T-helper 2 cell treated with Interferon-gamma antibody and Interleukin-4, amounts not matched to agents 5 μg/mL and 100 μg/mL, for 36 hours (primary cell): ENCODE data around the gene RBM17.

Source experiments
- DNase-seq: peaks from one replicate; pipeline ENCODE4 v3.0.0; 2021; ENCODE audit warnings: low spot score
- H3K27ac Mint-ChIP-seq: one replicate; pipeline ENCODE4 v1.8.0; 2021; ENCODE audit warnings: mild to moderate bottlenecking, mixed read lengths
- H3K27me3 Mint-ChIP-seq: one replicate; pipeline ENCODE4 v1.8.0; 2021; ENCODE audit warnings: low read depth, mixed read lengths
- H3K36me3 Mint-ChIP-seq: one replicate; pipeline ENCODE4 v1.8.0; 2021; ENCODE audit warnings: low read depth, mixed read lengths
- H3K4me1 Mint-ChIP-seq: one replicate; pipeline ENCODE4 v1.8.0; 2021; ENCODE audit warnings: low read depth, mixed read lengths
- H3K4me3 Mint-ChIP-seq: one replicate; pipeline ENCODE4 v1.8.0; 2022; ENCODE audit warnings: mild to moderate bottlenecking, moderate library complexity, mixed read lengths
- H3K9me3 Mint-ChIP-seq: one replicate; pipeline ENCODE4 v1.8.0; 2021; ENCODE audit warnings: mixed read lengths

RBM17 gene

DNA sequence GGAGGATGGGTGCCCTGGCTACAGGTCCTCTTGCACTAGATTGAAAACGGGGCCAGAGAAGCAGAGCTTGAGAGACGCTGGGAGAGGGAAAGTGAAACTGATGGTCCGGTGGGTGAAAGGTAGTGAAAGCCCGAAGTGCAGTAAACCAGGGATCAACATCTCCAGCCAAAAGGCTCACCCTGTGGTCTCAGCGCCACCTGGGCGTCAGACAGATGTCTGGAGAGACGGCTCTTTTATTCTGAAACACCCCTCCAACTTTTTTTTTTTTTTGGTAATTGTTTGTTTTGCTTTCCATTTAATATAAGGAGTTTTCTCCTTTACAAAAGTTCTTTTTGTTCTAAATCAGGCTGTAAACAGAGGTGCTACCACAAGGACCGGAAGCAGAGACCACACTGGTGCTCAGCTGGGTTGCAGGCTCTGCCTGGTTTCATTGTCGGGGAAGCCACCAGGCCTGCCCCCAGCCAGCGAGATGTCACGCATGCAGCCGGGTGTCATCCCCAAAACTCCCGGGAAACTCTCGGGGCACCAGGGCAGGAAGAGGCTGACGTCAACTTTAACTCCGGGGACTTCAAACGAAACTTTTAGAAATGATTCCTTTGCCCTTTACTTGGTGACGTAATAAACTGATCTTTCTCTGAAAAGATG is 37.9 kb upstream of the RBM17 start:
- H3K4me3 Mint-ChIP-seq: peak overlapping the region; percentile 90
- H3K4me1 Mint-ChIP-seq: peaks cover 81% of the 10 kb centered on the region
- peak; percentile 96 for DNase-seq
- no peaks in the 10 kb centered on the region for H3K27me3 Mint-ChIP-seq
- peak overlapping the region; percentile 96 for H3K27ac Mint-ChIP-seq
- peaks cover 76% of the 10 kb centered on the region for H3K36me3 Mint-ChIP-seq
- no peaks in the 10 kb centered on the region for H3K9me3 Mint-ChIP-seq

DNA sequence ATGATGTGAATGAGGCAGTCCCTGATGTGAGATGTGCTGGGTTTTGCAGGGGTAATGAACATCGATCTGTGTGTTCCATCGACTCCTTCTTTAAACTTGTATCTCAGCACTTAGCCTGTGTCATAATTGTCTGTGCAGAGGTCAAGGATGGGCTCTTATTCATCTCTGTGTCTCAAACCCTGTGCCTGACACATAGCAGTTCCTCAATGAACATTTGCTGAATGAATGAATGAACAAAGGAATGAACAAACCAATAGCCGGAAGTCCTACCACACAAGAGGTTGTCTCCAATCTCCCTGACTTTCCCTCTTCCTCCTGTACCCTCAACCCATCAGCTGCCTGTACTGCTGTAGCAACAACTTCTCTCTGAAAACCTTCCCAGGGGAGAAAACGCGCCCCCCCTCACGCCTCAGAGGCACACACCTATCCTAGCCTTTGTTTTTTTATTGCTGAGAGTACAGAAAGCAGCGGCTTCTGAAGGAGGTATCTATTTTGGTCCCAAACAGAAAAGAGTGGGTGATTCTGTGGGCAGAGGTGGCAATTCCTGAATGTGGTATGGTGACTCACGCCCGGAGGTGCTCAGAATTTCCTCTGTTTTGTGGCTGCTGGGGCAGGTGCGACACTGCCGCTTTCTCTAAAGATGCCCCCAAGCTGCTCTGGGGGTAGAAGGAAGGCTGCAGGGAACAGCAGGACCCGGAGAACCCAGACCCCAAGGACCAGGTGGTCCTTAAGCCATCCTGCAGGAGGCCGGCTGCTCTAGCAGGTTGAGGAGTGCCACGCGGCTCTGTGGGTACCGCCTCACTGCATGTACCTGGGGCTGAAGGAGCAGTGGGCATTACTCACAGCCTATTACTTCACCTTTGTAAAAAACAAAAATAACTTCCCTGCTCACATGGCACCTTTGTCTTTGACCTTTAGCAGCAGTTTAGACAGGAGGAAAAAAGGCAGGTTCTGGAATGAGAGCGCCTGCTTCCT is 36.3 kb upstream of the RBM17 start:
- DNase-seq: peak; percentile 87
- H3K4me3 Mint-ChIP-seq: peak overlapping the region; percentile 82
- H3K36me3 Mint-ChIP-seq: peaks cover 74% of the 10 kb centered on the region
- H3K4me1 Mint-ChIP-seq: peaks cover 82% of the 10 kb centered on the region
- H3K27me3 Mint-ChIP-seq: no peaks in the 10 kb centered on the region
- H3K9me3 Mint-ChIP-seq: no peaks in the 10 kb centered on the region
- peak overlapping the region; percentile 91 for H3K27ac Mint-ChIP-seq

DNA sequence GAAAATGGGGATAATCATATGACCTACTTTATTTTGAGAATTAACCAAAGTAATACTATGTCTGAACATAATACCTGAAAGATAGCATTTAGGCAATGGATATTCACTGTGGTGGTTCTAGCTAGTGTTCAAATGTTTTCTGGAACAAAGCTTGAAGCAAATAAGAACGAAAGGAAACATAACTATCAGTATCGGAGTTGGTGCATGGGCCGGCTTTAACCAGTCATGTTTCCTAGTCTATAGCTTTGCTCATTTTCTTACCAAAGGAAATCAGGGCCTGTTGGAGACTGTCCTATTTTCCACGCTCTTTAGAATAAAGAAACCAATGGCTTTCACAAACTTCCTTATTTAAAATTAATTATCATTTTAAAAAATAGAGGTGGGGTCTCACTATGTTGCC is 35.5 kb upstream of the RBM17 start:
- Mint-ChIP-seq H3K4me3 (peak overlapping the region; percentile 82), H3K36me3 (peaks cover 76% of the 10 kb centered on the region), H3K9me3 (no peaks in the 10 kb centered on the region), H3K27ac (peak overlapping the region; percentile 91), H3K27me3 (no peaks in the 10 kb centered on the region), H3K4me1 (peaks cover 82% of the 10 kb centered on the region)
- DNase-seq: peak; percentile 3

DNA sequence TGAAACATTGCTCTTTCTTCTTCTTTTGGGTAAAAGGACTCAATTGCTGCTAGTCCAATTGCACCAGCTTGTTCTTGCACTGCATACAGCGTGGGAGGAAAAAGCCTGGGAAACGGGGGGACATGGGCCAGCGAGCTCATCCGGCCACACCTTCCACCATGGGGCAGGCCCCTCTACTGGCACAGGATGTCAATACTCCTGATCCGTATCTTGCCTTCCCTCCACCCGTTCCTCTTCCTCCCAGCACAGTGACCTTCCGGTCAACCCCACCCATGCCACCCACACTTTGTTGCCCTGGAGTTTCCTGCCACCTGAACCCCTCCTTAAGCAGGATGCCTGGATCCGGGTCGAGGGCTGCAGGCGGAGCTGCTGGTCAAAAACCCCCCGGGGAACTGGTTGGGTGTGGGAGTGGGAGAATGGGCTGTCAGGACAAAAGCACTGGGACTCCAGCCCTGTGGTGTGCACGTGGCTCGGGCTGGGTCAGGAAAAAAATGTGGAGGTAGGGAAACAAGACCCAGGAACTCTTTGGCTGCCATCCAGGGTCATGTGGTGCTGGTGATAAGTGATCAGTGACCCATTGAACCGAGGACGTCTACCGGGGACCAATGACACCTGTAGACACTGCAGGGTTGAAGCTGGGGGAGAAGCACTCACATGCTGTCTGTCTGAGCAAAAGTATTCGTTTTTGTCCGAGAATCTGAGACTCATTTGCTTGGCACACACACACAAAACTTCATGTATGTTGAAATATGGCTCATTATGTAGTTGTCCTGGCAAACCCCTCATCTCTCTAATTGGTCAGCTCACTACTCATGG is 34.8 kb upstream of the RBM17 start:
- Mint-ChIP-seq H3K27ac (peak overlapping the region; percentile 74), H3K4me1 (peaks cover 83% of the 10 kb centered on the region), H3K36me3 (peaks cover 77% of the 10 kb centered on the region), H3K4me3 (peak overlapping the region; percentile 74), H3K9me3 (no peaks in the 10 kb centered on the region), H3K27me3 (no peaks in the 10 kb centered on the region)
- peak; percentile 47 for DNase-seq

- peak overlapping the region; percentile 74 for H3K4me3 Mint-ChIP-seq
- peak overlapping the region; percentile 58 for H3K27ac Mint-ChIP-seq
- peaks cover 77% of the 10 kb centered on the region for H3K36me3 Mint-ChIP-seq
- no peaks in the 10 kb centered on the region for H3K9me3 Mint-ChIP-seq
- H3K27me3 Mint-ChIP-seq: no peaks in the 10 kb centered on the region
- H3K4me1 Mint-ChIP-seq: peaks cover 84% of the 10 kb centered on the region
- DNase-seq: peak; percentile 7
These were observed 34.0 kb upstream of the RBM17 start for GRCh38 chr10:6054884-6055283.

- Mint-ChIP-seq H3K36me3 (peaks cover 75% of the 10 kb centered on the region), H3K9me3 (no peaks in the 10 kb centered on the region), H3K27ac (peak overlapping the region; percentile 51), H3K4me3 (peak overlapping the region; percentile 97), H3K27me3 (no peaks in the 10 kb centered on the region), H3K4me1 (peaks cover 77% of the 10 kb centered on the region)
- peak; percentile 3 for DNase-seq
These were observed 32.9 kb upstream of the RBM17 start for GRCh38 chr10:6055929-6056328.

DNA sequence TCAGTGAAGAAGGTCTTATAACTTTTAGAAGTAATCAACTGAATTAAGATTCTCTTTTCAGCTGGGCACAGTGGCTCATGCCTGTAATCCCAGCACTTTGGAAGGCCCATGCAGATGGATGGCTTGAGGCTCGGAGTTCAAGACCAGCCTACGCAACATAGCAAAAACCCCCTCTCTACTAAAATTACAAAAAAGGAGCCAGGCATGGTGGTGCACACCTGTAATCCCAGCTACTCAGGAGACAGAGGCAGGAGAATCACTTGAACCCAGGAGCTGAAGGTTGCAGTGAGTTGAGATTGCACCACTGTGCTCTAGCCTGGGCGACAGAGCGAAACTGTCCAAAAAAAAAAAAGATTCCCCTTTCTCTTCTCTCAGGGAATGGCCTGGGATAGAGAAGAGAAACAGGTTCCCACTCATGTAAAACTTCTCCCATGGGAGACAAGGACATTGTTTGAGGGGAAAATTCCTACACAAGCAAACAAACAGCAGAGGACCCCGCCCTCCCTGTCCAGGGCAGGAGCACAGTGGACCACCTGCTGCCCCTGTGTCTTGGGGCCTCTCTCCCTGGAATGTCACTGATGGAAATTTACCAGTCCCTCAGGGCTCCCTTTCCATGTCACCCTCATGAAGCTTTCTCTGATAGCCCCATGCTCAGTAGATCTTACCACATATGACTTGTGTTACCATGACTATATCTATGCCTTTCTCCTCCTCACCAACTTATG is 32.3 kb upstream of the RBM17 start:
- Mint-ChIP-seq H3K4me3 (peak overlapping the region; percentile 97), H3K27me3 (no peaks in the 10 kb centered on the region), H3K27ac (peak overlapping the region; percentile 76), H3K9me3 (no peaks in the 10 kb centered on the region), H3K36me3 (peaks cover 74% of the 10 kb centered on the region), H3K4me1 (peaks cover 75% of the 10 kb centered on the region)
- peak; percentile 3 for DNase-seq

DNA sequence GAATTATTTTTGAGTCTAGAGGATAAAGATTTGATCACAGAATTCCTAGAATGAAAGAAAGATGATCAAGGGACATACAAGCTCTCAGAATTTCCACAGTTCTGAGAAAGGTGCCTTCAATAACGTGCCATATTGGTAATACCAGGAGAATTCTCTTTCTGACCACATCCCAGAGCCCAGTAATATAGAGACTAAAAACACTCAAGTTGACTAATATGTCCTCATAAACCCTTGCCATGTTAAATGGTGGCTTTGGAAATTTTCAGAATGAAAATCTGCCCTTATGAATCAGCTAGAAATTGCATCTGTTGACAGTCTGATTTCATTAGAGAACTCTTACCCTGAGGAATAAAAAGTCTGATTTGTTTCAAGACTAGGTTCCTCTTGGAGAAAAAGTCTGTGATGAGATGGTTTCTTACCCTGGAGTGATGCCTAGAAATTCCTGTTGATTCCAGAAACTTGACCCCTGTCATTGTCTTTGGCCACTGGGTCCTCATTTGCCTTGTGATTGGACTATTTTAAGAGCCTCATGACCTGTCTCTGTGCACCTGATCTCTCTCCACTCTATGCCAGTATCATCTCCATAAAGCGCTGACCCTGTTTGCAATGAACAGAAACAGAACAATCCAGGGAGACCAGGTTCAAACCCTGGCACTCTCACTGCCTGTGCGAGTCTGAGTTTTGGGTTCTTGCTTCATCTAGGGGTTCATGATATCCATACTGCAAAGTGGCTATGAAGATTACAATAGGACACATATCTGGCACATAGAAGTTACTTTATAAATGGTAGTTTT is 30.0 kb upstream of the RBM17 start:
- H3K27me3 Mint-ChIP-seq: no peaks in the 10 kb centered on the region
- no peaks in the 10 kb centered on the region for H3K9me3 Mint-ChIP-seq
- peak overlapping the region; percentile 89 for H3K27ac Mint-ChIP-seq
- DNase-seq: no peak
- H3K4me1 Mint-ChIP-seq: peaks cover 67% of the 10 kb centered on the region
- peaks cover 58% of the 10 kb centered on the region for H3K36me3 Mint-ChIP-seq
- H3K4me3 Mint-ChIP-seq: peak overlapping the region; percentile 97

DNA sequence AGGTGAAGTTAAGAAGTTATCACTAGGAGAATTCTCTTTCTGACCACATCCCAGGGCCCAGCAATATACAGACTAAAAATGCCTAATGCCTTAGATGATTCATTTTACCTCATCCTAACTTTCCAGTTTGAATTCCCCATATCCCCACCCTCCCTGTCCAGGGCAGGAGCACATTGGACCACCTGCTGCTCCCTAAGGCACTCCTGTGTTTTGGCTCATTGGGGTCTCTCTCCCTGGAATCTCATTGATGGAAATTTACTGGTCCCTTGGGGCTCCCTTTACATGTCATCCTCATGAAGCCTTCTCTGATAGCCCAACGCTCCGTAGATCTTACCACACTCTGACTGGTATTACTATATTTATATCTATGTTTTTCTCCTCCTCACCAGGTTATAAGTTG is 29.3 kb upstream of the RBM17 start:
- Mint-ChIP-seq H3K4me3 (peak overlapping the region; percentile 97), H3K36me3 (peaks cover 53% of the 10 kb centered on the region), H3K27me3 (no peaks in the 10 kb centered on the region), H3K9me3 (no peaks in the 10 kb centered on the region), H3K27ac (peak overlapping the region; percentile 89), H3K4me1 (peaks cover 65% of the 10 kb centered on the region)
- DNase-seq: no peak

DNA sequence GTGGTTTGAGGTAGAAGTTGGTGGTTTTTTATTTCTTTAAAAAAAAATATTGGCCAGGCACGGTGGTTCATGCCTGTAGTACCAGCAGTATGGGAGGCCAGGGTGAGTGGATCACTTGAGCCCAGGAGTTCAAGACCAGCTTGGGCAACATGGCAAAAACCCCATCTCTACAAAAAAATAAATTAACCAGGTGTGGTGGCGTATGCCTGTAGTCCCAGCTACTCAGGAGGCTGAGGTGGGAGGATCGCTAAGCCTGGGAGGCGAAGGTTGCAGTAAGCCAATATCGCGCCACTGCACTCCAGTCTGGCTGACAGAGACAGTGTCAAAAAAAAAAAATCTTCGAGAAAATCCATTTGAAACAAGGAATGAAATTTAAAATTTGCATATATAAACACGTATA is 27.8 kb upstream of the RBM17 start:
- H3K4me1 Mint-ChIP-seq: peaks cover 71% of the 10 kb centered on the region
- H3K27ac Mint-ChIP-seq: peak overlapping the region; percentile 92
- no peaks in the 10 kb centered on the region for H3K27me3 Mint-ChIP-seq
- peaks cover 43% of the 10 kb centered on the region for H3K36me3 Mint-ChIP-seq
- H3K4me3 Mint-ChIP-seq: peak overlapping the region; percentile 97
- H3K9me3 Mint-ChIP-seq: no peaks in the 10 kb centered on the region
- no peak for DNase-seq

- peaks cover 33% of the 10 kb centered on the region for H3K36me3 Mint-ChIP-seq
- H3K9me3 Mint-ChIP-seq: no peaks in the 10 kb centered on the region
- H3K27me3 Mint-ChIP-seq: no peaks in the 10 kb centered on the region
- H3K27ac Mint-ChIP-seq: peak within 1 kb of the TSS; percentile 92
- peak within 1 kb of the TSS; percentile 97 for H3K4me3 Mint-ChIP-seq
- DNase-seq: peak; percentile 84
- peaks cover 70% of the 10 kb centered on the region for H3K4me1 Mint-ChIP-seq
These were observed 26.6 kb upstream of the RBM17 start, which contains the start of gene IL2RA for GRCh38 chr10:6062101-6062771. TSS of gene IL2RA (minus strand) at chr10:6062367. CDS start at chr10:6062151, 216 bp downstream.

DNA sequence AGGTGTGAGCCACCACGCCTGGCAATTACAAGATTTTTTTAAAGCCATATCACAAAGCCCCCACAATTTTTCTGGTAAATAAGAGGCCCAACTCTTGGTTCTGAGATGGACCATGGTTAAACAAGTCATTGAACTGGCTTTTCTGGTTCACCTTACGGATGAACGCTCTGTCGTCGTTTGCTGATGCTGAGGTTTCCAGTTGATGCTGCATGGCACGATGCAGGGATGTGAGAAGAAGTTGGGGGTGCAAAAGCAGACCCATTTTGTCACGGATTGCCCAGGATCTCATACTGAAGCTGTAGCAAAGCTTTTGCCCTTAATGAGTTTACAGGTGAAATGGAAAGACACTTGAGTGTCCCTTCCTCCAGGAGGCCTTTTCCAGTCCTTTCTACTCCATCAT is 24.7 kb upstream of the RBM17 start:
- H3K27me3 Mint-ChIP-seq: no peaks in the 10 kb centered on the region
- H3K27ac Mint-ChIP-seq: peak overlapping the region; percentile 53
- no peak for DNase-seq
- H3K4me1 Mint-ChIP-seq: peaks cover 72% of the 10 kb centered on the region
- no peaks in the 10 kb centered on the region for H3K9me3 Mint-ChIP-seq
- peaks cover 15% of the 10 kb centered on the region for H3K36me3 Mint-ChIP-seq
- H3K4me3 Mint-ChIP-seq: peak overlapping the region; percentile 30
